ENCODE data around the gene DCBLD2. TPM values are rescaled to one million over a fixed set of nuclear protein-coding genes. Genes with fewer than 3 reads are reported as not detected.

Gene DCBLD2
- total RNA-seq, 1 donor from 2014 or later = 51.2 TPM

GRCh38 chr3:98763076-98763475, 138.4 kb downstream of the DCBLD2 start, which contains the start of gene ST3GAL6:
ST3GAL6 (plus strand) TSS chr3:98763340; CDS start chr3:98768441, 5,101 bp downstream.
- Mint-ChIP-seq H3K27me3 (no peaks in the 10 kb centered on the region), H3K9me3 (no peaks in the 10 kb centered on the region), H3K4me3 (no peak within 1 kb of the TSS), H3K27ac (no peak within 1 kb of the TSS), H3K4me1 (ENCODE audit: unreplicated experiment) (peaks cover 30% of the 10 kb centered on the region), H3K36me3 (no peaks in the 10 kb centered on the region)
- no peak for TF ChIP-seq CTCF (conservative IDR thresholded peaks at IDR 0.05)
- DNase-seq (ENCODE audit: extremely low spot score, unreplicated experiment) = no peak

GRCh38 chr3:98761643-98762229, 139.8 kb downstream of the DCBLD2 start:
- TF ChIP-seq CTCF (conservative IDR thresholded peaks at IDR 0.05) = no peak
- H3K4me3 Mint-ChIP-seq = no peak overlapping the region
- H3K27ac Mint-ChIP-seq = no peak overlapping the region
- H3K4me1 Mint-ChIP-seq (ENCODE audit: unreplicated experiment) = peaks cover 26% of the 10 kb centered on the region
- no peak for DNase-seq (ENCODE audit: extremely low spot score, unreplicated experiment)
- H3K9me3 Mint-ChIP-seq = no peaks in the 10 kb centered on the region
- H3K36me3 Mint-ChIP-seq = peaks cover 4% of the 10 kb centered on the region
- H3K27me3 Mint-ChIP-seq = no peaks in the 10 kb centered on the region

- no peak for DNase-seq (ENCODE audit: extremely low spot score, unreplicated experiment)
- Mint-ChIP-seq H3K9me3 (no peaks in the 10 kb centered on the region), H3K36me3 (peaks cover 4% of the 10 kb centered on the region), H3K4me3 (no peak overlapping the region), H3K27ac (no peak overlapping the region), H3K27me3 (no peaks in the 10 kb centered on the region), H3K4me1 (ENCODE audit: unreplicated experiment) (peaks cover 28% of the 10 kb centered on the region)
- no peak for TF ChIP-seq CTCF (conservative IDR thresholded peaks at IDR 0.05)
Measured at GRCh38 chr3:98759629-98760028, 141.9 kb downstream of the DCBLD2 start.

GRCh38 chr3:98755601-98756000, 145.9 kb downstream of the DCBLD2 start:
- TF ChIP-seq CTCF (conservative IDR thresholded peaks at IDR 0.05) = no peak
- Mint-ChIP-seq H3K27ac (no peak overlapping the region), H3K9me3 (no peaks in the 10 kb centered on the region), H3K4me3 (no peak overlapping the region), H3K27me3 (no peaks in the 10 kb centered on the region), H3K36me3 (peaks cover 4% of the 10 kb centered on the region), H3K4me1 (ENCODE audit: unreplicated experiment) (peaks cover 8% of the 10 kb centered on the region)
- DNase-seq (ENCODE audit: extremely low spot score, unreplicated experiment) = no peak

GRCh38 chr3:98754483-98754882, 147.0 kb downstream of the DCBLD2 start:
- H3K4me1 Mint-ChIP-seq (ENCODE audit: unreplicated experiment) = peaks cover 8% of the 10 kb centered on the region
- H3K27me3 Mint-ChIP-seq = no peaks in the 10 kb centered on the region
- H3K9me3 Mint-ChIP-seq = no peaks in the 10 kb centered on the region
- DNase-seq (ENCODE audit: extremely low spot score, unreplicated experiment) = no peak
- no peak for TF ChIP-seq CTCF (conservative IDR thresholded peaks at IDR 0.05)
- H3K27ac Mint-ChIP-seq = no peak overlapping the region
- H3K4me3 Mint-ChIP-seq = no peak overlapping the region
- H3K36me3 Mint-ChIP-seq = peaks cover 4% of the 10 kb centered on the region

Data from type B pancreatic cell (in vitro differentiated cells).